B cell (primary cell): Measurements from ENCODE around the gene MAST2. TPM values are rescaled to one million over a fixed set of nuclear protein-coding genes. Genes with fewer than 3 reads are reported as not detected.

Source experiments
- ATAC-seq: fragments of 200-7000 bp; cut with Tn5 transposase; one replicate; pipeline ENCODE4 v1.10.0; 2021; ENCODE audit warnings: low read depth, mild to moderate bottlenecking, moderate number of reproducible peaks, moderate library complexity
- CTCF ChIA-PET: fragments of 350-600 bp; sonication (Branson Sonifier 250); formaldehyde crosslinking; loops from one replicate; lab custom pipeline; 2021; ENCODE audit warnings: antibody characterized with exemption, inconsistent platforms; lab: Charles Lee
- POLR2A ChIA-PET: fragments of 350-600 bp; sonication (Branson Sonifier 250); formaldehyde crosslinking; loops from one replicate; lab custom pipeline; 2021; ENCODE audit warnings: antibody characterized with exemption; lab: Charles Lee
- DNase-seq: peaks from one replicate; pipeline ENCODE4 v3.0.0; 2013
- H2AFZ ChIP-seq: 2 replicates; pipeline ENCODE4 v1.6.1; 2012; ENCODE audit warnings: mild to moderate bottlenecking, low read depth, low read length; ENCODE audit not compliant: insufficient read depth, poor library complexity, severe bottlenecking
- H3K27ac ChIP-seq, 2 donors: 1 replicate in 1 of 2; 2 replicates in 1 of 2; pipeline ENCODE4 v1.5.1; 2012 to 2013; ENCODE audit warnings: low read length in 2 of 2, mild to moderate bottlenecking in 2 of 2, moderate library complexity in 1 of 2
- H3K27me3 ChIP-seq, 4 experiments: fragments of 200-600 bp in 1 of 4; sonication (generic) in 1 of 4; replicated peaks in 1 of 4; 1 replicate in 2 of 4; 2 replicates in 2 of 4; pipeline versions ENCODE4 v1.6.1 to v1.7.0; 2013 to 2016; ENCODE audit warnings: low read length in 3 of 4, mild to moderate bottlenecking in 2 of 4, mixed read lengths in 1 of 4, moderate library complexity in 1 of 4; ENCODE audit not compliant: insufficient read depth in 4 of 4, control insufficient read depth in 3 of 4; ENCODE audit errors: control extremely low read depth in 1 of 4
- H3K36me3 ChIP-seq, 2 experiments: replicated peaks in 1 of 2; 1 replicate in 1 of 2; 2 replicates in 1 of 2; pipeline versions ENCODE4 v1.6.1 to v1.7.1; 2013; ENCODE audit warnings: low read length in 1 of 2; ENCODE audit not compliant: insufficient read depth in 2 of 2, control insufficient read depth in 1 of 2; ENCODE audit errors: control extremely low read depth in 1 of 2, extremely low read depth in 1 of 2
- H3K4me1 ChIP-seq, 2 donors: fragments of 200-600 bp in 1 of 2; sonication (generic) in 1 of 2; 1 replicate in 1 of 2; 2 replicates in 1 of 2; pipeline versions ENCODE4 v1.5.1 to v1.6.1; 2013 to 2017; ENCODE audit warnings: low read length in 2 of 2; ENCODE audit not compliant: control insufficient read depth in 2 of 2, insufficient read depth in 2 of 2
- H3K4me2 ChIP-seq: replicated peaks from 2 replicates; pipeline ENCODE3; 2012; ENCODE audit warnings: mild to moderate bottlenecking, low read depth, low read length; ENCODE audit not compliant: poor library complexity, severe bottlenecking
- H3K4me3 ChIP-seq, 5 experiments: fragments of 200-600 bp in 1 of 5; sonication (generic) in 1 of 5; 1 replicate in 3 of 5; 2 replicates in 2 of 5; pipeline versions ENCODE4 v1.5.1 to v1.7.0; 2011 to 2016; ENCODE audit warnings: low read length in 4 of 5, mild to moderate bottlenecking in 4 of 5, low read depth in 2 of 5, control low read depth in 1 of 5, moderate library complexity in 1 of 5; ENCODE audit not compliant: insufficient read depth in 1 of 5; ENCODE audit errors: control extremely low read depth in 1 of 5, extremely low read depth in 1 of 5
- H3K79me2 ChIP-seq: fragments of 200-600 bp; sonication (generic); one replicate; pipeline ENCODE4 v1.6.0; 2016; ENCODE audit warnings: low read length; ENCODE audit not compliant: control insufficient read depth, insufficient read depth
- H3K9ac ChIP-seq: fragments of 200-600 bp; sonication (generic); 2 replicates; pipeline ENCODE4 v1.6.1; 2017; ENCODE audit warnings: mild to moderate bottlenecking, low read length, moderate library complexity
- H3K9me3 ChIP-seq, 3 donors: one replicate each; pipeline versions ENCODE4 v1.6.1 to v1.7.1; 2013; ENCODE audit warnings: low read length in 2 of 3; ENCODE audit not compliant: control insufficient read depth in 2 of 3, insufficient read depth in 1 of 3; ENCODE audit errors: control extremely low read depth in 1 of 3
- H4K20me1 ChIP-seq: 2 replicates; pipeline ENCODE4 v1.6.0; 2012; ENCODE audit warnings: mild to moderate bottlenecking, low read length; ENCODE audit not compliant: insufficient read depth, control insufficient read depth, poor library complexity, severe bottlenecking
- H3K27ac Mint-ChIP-seq: one replicate; pipeline ENCODE4 v1.8.0; 2021; ENCODE audit warnings: mixed read lengths
- H3K27me3 Mint-ChIP-seq: one replicate; pipeline ENCODE4 v1.8.0; 2021; ENCODE audit warnings: mixed read lengths
- H3K4me1 Mint-ChIP-seq: one replicate; pipeline ENCODE4 v1.8.0; 2021; ENCODE audit warnings: mixed read lengths
- H3K4me3 Mint-ChIP-seq: one replicate; pipeline ENCODE4 v1.8.0; 2021; ENCODE audit warnings: mixed read lengths
- H3K9me3 Mint-ChIP-seq: one replicate; pipeline ENCODE4 v1.8.0; 2022; ENCODE audit warnings: mixed read lengths; ENCODE audit not compliant: insufficient read depth
- EZH2 ChIP-seq: IDR thresholded peaks from 2 replicates; pipeline ENCODE4 v1.6.1; 2012; ENCODE audit warnings: borderline replicate concordance, low read depth, mild to moderate bottlenecking, moderate library complexity, low read length; ENCODE audit not compliant: insufficient read depth, poor library complexity, severe bottlenecking
- WGBS: methylation state at CpG from one replicate; pipeline ENCODE4 v1.1.5; 2013; ENCODE audit warnings: missing lambda C conversion rate; ENCODE audit not compliant: insufficient coverage; 5-methylcytosine and 5-hydroxymethylcytosine counted together
- intact Hi-C: fragments of 100-400 bp; cut with micrococcal nuclease; formaldehyde crosslinking; loops from one replicate; pipeline ENCODE4 v1.10.0; 2022
- polyA plus RNA-seq: library from polyadenylated mRNA; depleted of rRNA; stranded (reverse); fragments of >200 nt; gene quantifications from 2 replicates; pipeline ENCODE4 v1.2.3, GENCODE V29; 2012
- total RNA-seq, 2 donors: library from RNA; stranded (reverse); fragments of 120-200 nt in 1 of 2; gene quantifications; 1 replicate in 1 of 2; 2 replicates in 1 of 2; pipeline versions ENCODE4 v1.2.3 to v1.2.4, GENCODE V29; 2013 to 2022
- TF ChIP-seq, protein P1 (sequence below): fragments of 200-600 bp; IDR thresholded peaks from one replicate; pipeline ENCODE4 v1.8.0; 2022; ENCODE audit warnings: antibody characterized with exemption, mild to moderate bottlenecking

Gene MAST2
- total and polyA plus RNA-seq, 2 donors (not counting 1 experiment from before 2014, with no cell fraction given): 12.5 to 23.3 TPM

DNA sequence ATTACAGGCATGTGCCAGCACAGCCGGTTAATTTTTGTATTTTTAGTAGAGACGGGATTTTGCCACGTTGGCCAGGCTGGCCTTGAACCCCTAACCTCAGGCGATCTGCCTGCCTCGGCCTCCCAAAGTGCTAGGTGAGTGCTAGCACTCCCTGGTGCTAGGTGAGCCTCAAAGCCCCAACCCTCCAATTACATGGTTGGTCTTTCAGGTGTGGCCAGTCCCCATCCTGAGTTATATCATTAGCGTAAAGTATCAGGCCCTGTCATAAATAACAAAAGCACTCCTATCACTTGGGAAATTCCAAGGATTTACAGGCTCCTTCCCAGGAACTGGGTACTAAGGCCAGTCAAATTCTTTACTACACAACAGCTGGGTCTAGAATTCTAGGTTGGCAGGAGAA is 191.0 kb downstream of the MAST2 start:
- H3K9ac ChIP-seq: no peak overlapping the region
- no peaks in the 10 kb centered on the region for H3K79me2 ChIP-seq
- Mint-ChIP-seq H3K27ac (no peak overlapping the region), H3K27me3 (no peaks in the 10 kb centered on the region), H3K9me3 (no peaks in the 10 kb centered on the region), H3K4me1 (peaks cover 9% of the 10 kb centered on the region), H3K4me3 (no peak overlapping the region)
- peaks cover 0 to 10% of the 10 kb centered on the region in 2 donors for H3K4me1 ChIP-seq
- no peak for DNase-seq
- H3K4me3 ChIP-seq: no peak overlapping the region
- 96% methylated on average over 6 of the region's 6 CpGs for WGBS
- H4K20me1 ChIP-seq: no peaks in the 10 kb centered on the region
- TF ChIP-seq, protein P1, sequence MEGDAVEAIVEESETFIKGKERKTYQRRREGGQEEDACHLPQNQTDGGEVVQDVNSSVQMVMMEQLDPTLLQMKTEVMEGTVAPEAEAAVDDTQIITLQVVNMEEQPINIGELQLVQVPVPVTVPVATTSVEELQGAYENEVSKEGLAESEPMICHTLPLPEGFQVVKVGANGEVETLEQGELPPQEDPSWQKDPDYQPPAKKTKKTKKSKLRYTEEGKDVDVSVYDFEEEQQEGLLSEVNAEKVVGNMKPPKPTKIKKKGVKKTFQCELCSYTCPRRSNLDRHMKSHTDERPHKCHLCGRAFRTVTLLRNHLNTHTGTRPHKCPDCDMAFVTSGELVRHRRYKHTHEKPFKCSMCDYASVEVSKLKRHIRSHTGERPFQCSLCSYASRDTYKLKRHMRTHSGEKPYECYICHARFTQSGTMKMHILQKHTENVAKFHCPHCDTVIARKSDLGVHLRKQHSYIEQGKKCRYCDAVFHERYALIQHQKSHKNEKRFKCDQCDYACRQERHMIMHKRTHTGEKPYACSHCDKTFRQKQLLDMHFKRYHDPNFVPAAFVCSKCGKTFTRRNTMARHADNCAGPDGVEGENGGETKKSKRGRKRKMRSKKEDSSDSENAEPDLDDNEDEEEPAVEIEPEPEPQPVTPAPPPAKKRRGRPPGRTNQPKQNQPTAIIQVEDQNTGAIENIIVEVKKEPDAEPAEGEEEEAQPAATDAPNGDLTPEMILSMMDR: no peak
- TF ChIP-seq EZH2: no peak
- no peaks in the 10 kb centered on the region for H3K9me3 ChIP-seq
- no peak overlapping the region for H2AFZ ChIP-seq
- ChIA-PET POLR2A (no interaction called here), CTCF (no interaction called here)
- no peak overlapping the region for H3K4me2 ChIP-seq
- H3K27me3 ChIP-seq: no peaks in the 10 kb centered on the region
- intact Hi-C loops: no loop called here
- no peaks in the 10 kb centered on the region for H3K36me3 ChIP-seq
- no peak overlapping the region for H3K27ac ChIP-seq
- no peak for ATAC-seq

DNA sequence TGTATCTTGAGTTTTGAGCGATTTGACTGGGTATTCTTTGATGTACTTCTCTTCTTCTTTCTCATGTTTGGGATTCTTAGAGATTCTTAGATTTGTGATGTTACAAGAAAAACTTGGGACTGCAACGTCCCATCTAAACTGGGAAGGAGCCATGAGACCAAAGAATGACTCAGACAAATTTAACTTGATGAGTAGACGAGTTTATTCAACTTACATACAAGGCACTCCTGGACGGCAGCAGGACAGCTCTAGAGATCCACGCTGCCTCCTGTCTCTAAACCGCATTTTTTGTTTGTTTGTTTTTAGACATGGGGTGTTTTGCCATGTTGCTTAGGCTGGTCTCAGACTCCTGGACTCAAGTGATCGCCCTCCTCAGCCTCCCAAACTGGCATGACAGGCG is 191.9 kb downstream of the MAST2 start:
- H2AFZ ChIP-seq: no peak overlapping the region
- H3K4me1 ChIP-seq: peaks cover 0 to 8% of the 10 kb centered on the region in 2 donors
- H3K4me2 ChIP-seq: no peak overlapping the region
- Mint-ChIP-seq H3K27me3 (no peaks in the 10 kb centered on the region), H3K4me1 (peaks cover 6% of the 10 kb centered on the region), H3K9me3 (no peaks in the 10 kb centered on the region), H3K4me3 (no peak overlapping the region), H3K27ac (no peak overlapping the region)
- no peaks in the 10 kb centered on the region for H3K36me3 ChIP-seq
- no peaks in the 10 kb centered on the region for H3K27me3 ChIP-seq
- TF ChIP-seq, protein P1: no peak
- no peak for TF ChIP-seq EZH2
- no peak for DNase-seq
- no peak overlapping the region for H3K4me3 ChIP-seq
- no peaks in the 10 kb centered on the region for H3K9me3 ChIP-seq
- POLR2A ChIA-PET: no interaction called here
- intact Hi-C loops: no loop called here
- 100% methylated on average over 1 of the region's 8 CpGs for WGBS
- no peak overlapping the region for H3K27ac ChIP-seq
- no peaks in the 10 kb centered on the region for H3K79me2 ChIP-seq
- ATAC-seq: no peak
- H3K9ac ChIP-seq: no peak overlapping the region
- no peaks in the 10 kb centered on the region for H4K20me1 ChIP-seq
- CTCF ChIA-PET: no interaction called here
